EL (cell line): ENCODE data around the gene EXOSC3.
"Not testable (repeated sequence)": the region's sequence is repeated elsewhere in the genome, so short reads cannot be mapped to it uniquely, and the experiment has no call there.

Source experiments
- DNase-seq: peaks from one replicate; pipeline ENCODE4 v3.0.0-alpha.2; 2016

EXOSC3 gene

GRCh38 chr9:37775216-37775919, 9.5 kb downstream of the EXOSC3 start:
- peak; percentile 34 for DNase-seq

- no peak for DNase-seq
These were observed 14.9 kb downstream of the EXOSC3 start for GRCh38 chr9:37769995-37770394.

GRCh38 chr9:37769306-37769705, 15.6 kb downstream of the EXOSC3 start:
- no peak for DNase-seq

- DNase-seq: not testable (repeated sequence)
These were observed 19.6 kb downstream of the EXOSC3 start for GRCh38 chr9:37765263-37765662.

DNA sequence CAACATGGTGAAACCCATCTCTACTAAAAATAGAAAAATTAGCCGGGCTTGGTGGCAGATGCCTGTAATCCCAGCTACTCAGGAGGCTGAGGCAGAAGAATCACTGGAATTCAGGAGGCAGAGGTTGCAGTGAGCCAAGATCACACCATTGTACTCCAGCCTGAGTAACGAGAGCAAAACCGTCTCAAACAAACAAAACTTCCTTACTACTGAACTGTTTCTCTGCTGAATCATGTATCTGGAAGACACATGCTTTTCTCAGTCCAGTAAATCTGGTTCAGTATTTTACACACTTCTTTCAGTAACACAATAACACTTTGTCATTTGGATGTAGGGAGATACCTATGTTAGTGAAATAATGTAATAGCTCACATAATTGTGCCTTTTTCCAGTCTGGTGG, 23.4 kb downstream of the EXOSC3 start:
- peak; percentile 76 for DNase-seq

- peak; percentile 76 for DNase-seq
These were observed 24.3 kb downstream of the EXOSC3 start for GRCh38 chr9:37760416-37761161.

GRCh38 chr9:37758747-37759146, 26.1 kb downstream of the EXOSC3 start:
- DNase-seq: no peak

DNA sequence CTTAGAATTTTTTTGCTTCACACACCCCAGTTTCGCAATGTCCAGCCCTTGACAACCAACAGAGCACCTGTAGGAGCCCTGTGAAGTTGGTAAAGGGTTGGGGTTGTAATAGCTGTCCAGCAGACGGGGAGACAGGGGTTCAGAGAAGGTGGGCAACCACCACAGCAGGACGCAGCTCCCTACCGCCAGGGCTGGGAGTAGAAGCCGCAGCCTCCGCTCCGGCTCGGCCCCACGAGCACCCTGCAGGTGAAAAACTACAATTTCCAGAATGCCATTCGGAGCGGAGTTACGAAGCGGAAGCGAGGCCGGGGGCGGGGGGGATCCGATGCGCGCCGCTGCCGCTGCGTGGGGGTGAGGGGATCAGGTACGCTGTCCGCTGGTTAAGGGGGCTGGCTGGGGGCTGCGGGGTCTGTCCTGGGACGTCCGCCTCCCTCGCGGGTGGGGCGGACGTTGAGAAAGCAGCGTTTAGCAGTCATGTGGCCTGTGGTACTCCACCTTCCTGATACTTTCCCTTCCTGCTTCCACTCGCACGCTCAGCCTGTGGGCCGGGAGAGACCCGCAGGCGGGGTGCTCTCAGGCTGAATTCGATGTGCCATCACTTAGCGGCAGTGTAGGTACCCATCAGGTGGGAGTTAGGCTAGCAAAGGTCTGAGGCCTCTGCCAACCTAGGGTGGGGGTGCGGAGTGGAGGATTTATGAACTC, 31.2 kb downstream of the EXOSC3 start, which contains the start of gene TRMT10B:
Gene TRMT10B (plus strand): TSS at position 317 of the 702 bp plus-strand sequence. CDS start 8,127 bp downstream, outside the sequence.
- peak; percentile 76 for DNase-seq

DNA sequence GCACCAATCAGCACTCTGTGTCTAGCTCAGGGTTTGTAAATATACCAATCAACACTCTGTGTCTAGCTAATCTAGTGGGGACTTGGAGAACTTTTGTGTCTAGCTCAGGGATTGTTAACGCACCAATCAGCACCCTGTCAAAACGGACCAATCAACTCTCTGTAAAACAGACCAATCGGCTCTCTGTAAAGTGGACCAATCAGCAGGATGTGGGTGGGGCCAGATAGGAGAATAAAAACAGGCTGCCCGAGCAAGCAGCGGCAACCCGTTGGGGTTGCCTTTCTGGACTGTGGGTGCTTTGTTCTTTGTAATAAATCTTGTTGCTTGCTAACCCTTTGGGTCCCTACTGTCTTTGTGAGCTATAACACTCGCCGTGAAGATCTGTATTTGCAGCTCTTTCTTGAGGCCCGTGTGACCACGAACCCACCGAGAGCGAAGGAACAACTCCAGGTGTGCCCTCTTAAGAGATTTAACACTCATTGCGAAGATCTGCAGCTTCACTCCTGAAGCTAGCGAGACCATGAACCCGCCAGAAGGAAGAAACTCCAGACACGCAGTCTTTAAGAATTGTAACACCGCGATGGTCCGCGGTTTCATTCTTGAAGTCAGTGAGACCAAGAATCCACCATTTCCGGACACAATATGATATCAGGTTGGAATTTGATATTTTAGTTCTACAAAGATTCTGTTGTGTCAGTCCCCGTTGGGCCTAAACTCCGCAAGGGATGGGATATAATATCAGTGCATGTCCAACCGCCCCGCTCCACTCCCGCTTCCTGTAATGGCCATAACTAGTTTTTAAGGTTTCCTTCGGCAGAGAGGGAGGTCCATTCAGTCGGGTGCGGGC, 32.0 kb downstream of the EXOSC3 start:
- DNase-seq: no peak

DNA sequence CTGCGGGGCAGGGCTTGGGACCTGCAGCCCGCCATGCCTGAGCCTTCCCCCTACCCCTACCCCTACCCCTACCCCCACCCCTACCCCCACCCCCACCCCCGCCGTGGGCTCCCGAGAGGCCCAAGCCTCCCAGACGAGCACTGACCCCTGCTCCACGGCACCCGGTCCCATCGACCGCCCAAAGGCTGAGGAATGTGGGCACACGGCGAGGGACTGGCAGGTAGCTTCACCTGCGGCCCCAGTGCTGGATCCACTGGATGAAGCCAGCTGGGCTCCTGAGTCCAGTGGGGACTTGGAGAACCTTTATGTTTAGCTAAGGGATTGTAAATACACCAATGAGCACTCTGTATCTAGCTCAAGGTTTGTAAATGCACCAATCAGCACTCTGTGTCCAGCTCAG, 32.8 kb downstream of the EXOSC3 start:
- DNase-seq: not testable (repeated sequence)

DNA sequence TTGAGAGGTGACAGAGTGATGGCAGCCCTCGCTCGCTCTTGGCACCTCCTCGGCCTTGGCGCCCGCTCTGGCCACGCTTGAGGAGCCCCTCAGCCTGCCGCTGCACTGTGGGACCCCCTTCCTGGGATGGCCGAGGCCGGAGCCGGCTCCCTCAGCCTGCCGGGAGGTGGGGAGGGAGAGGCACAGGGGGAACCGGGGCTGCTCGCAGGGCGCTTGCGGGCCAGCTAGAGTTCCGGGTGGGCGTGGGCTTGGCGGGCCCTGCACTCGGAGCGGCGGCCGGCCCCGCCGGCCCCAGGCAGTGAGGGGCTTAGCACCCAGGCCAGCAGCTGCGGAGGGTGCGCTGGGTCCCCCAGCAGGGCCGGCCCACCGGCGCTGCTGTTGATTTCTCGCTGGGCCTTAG, 33.2 kb downstream of the EXOSC3 start:
- not testable (repeated sequence) for DNase-seq

- DNase-seq: no peak
These were observed 33.7 kb downstream of the EXOSC3 start for GRCh38 chr9:37751186-37751585.

DNA sequence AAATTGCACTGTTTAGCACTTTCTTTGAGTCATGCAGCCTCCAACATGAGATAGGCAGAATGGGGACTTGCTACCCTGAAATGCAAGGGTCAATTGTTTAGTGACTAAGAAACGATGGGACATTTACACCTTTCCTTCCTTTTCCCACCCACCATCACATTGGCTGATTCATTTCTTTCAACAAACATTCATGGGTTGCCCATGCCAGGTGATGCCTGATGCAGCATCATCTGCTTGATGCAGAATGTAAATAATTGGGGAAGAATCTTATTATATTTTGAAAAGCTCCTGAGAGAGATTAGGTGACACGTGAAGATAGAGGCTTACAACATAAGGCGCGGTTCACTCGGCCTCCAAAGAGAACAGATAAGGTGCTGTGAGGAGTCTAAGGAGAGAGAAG, 35.7 kb downstream of the EXOSC3 start:
- no peak for DNase-seq

DNA sequence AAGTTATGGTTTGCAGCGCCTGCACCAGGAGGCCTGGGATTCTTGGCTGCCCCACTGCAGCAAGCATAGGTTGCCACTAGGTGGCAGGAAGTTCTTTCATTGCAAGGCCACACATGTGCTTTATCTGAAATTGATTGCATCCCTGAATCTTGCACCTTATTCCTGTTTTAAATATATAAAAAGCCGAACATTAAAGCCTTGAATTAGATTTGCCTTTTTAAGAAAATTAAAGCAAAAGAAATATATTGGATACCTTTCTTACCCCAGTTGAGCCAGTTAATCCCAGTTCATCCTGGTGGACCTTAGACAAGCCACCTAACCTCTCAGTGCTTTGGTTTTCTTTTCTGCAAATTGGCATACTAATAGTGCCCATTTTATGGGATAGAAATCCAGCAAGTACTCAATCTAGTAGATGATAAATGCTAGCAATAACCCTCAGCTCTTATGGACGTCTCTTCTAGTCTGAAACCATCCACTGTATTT, 37.6 kb downstream of the EXOSC3 start:
- peak; percentile 72 for DNase-seq

DNA sequence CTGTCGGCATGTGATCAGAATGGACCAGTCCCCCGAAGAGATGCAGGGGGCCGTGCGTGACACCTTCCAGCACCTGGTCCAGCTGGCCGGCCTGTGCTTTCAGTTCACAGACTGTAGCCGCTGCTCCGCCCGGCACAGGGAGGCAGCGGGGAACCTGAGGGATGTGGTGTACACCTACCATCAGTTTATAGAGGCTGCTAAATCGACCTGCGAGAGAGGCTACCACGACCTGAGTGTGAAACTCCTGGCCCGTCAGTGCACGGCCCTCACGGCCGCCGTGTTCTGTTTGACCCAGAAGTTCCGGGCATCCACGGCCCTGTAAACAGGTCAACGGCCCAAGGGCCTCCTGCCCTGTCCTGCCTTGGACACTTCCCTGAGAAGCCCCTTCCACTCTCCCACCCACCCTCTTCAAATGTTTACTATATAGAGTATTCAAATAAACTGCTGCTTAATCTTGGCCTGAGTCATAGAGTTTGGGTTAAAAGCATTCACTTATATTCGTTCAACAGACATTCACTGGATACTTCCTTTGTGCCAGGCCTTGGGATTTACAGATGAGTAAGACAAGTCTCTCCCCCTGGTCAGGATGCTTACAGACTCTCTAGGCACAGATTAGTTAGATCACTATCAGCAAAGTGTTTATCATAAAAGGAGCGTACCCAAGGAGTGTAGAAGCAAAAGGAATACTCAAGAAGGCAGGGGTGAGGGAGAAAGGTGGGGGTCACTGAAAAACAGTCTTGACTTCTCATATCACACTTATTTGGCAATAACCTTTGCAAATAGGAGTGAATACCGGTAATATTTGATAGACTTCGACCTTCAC, 38.2 kb downstream of the EXOSC3 start:
- peak; percentile 55 for DNase-seq

GRCh38 chr9:37745970-37746369, 38.9 kb downstream of the EXOSC3 start:
- DNase-seq: no peak

- DNase-seq: no peak
These were observed 44.1 kb downstream of the EXOSC3 start for GRCh38 chr9:37740631-37741328.

- DNase-seq: no peak
These were observed 44.7 kb downstream of the EXOSC3 start for GRCh38 chr9:37740128-37740527.

DNA sequence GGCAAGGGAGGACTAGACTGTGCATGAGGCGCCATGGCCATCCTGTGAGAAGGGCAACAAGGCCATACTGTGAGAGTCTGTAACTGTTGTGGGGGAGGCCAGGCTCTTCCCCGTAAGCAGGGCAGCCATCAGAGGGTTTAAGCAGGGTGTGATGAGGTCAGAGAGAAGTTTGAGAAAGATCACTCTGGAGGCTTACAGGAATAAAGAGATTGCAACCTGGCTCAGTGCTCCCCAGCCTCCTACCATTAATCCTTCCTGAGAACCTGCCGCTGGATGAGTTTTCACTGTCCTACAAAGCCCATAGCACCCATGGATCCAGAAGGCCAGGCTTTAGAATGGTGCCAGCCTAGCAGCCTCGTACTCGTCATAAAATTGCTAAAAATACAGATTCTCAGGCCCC, 45.6 kb downstream of the EXOSC3 start:
- no peak for DNase-seq

DNA sequence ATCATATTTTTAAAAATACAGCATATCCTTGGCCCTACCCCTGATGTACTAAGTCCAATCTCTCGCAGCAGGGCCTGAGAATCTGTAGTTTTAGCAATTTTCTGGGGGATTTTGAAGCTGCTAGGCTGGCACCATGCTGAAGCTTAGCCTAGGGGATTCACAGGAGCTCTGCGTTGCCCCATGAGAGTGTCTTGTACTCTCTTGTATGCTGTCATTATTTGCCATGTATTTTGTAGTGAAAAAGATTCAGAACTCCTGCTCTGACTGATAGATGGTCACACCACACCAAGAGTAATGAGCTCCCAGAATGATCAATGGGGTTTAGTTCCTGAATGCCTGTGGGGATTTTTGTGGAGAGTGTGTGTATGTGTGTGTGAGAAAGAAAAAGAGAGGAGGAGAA, 51.9 kb downstream of the EXOSC3 start:
- DNase-seq: no peak
